HG03139 (cell line): ENCODE results near the gene MARK3.
"Not testable (repeated sequence)": the region's sequence is repeated elsewhere in the genome, so short reads cannot be mapped to it uniquely, and the experiment has no call there.

Experiments used
- ATAC-seq: cut with Tn5 transposase; IDR thresholded peaks from one replicate; pipeline ENCODE4 v1.9.1; 2021; ENCODE audit not compliant: unreplicated experiment

MARK3 gene

GRCh38 chr14:103510724-103511693 lies 125.8 kb downstream of the MARK3 start:
- ATAC-seq = no peak

- not testable (repeated sequence) for ATAC-seq
Observed at GRCh38 chr14:103512180-103512579, 127.0 kb downstream of the MARK3 start.

- ATAC-seq = no peak
Observed at GRCh38 chr14:103512701-103513611, 127.7 kb downstream of the MARK3 start.

- ATAC-seq = no peak
Observed at GRCh38 chr14:103514596-103515421, 129.6 kb downstream of the MARK3 start.

GRCh38 chr14:103516426-103517173 lies 131.4 kb downstream of the MARK3 start:
- ATAC-seq = no peak

- no peak for ATAC-seq
Observed at GRCh38 chr14:103517174-103517566, 132.0 kb downstream of the MARK3 start.

- no peak for ATAC-seq
Observed at GRCh38 chr14:103517721-103518421, 132.7 kb downstream of the MARK3 start.

GRCh38 chr14:103518422-103519042 lies 133.3 kb downstream of the MARK3 start:
- ATAC-seq = no peak

- ATAC-seq = no peak
Observed at GRCh38 chr14:103519043-103519836, 134.0 kb downstream of the MARK3 start.

- ATAC-seq = no peak
Observed at GRCh38 chr14:103519837-103520212, 134.6 kb downstream of the MARK3 start.

- no peak for ATAC-seq
Observed at GRCh38 chr14:103520269-103520656, 135.0 kb downstream of the MARK3 start.

GRCh38 chr14:103520657-103521437 lies 135.6 kb downstream of the MARK3 start:
- ATAC-seq = no peak

GRCh38 chr14:103521438-103521950 lies 136.3 kb downstream of the MARK3 start:
- ATAC-seq = no peak

- ATAC-seq = no peak
Observed at GRCh38 chr14:103521951-103522563, 136.8 kb downstream of the MARK3 start.

- ATAC-seq = no peak
Observed at GRCh38 chr14:103522649-103523574, 137.7 kb downstream of the MARK3 start, which contains the start of gene CKB. Gene CKB (minus strand): TSS chr14:103522830. CDS start chr14:103522493, 337 bp downstream.

- ATAC-seq = no peak
Observed at GRCh38 chr14:103523575-103523954, 138.3 kb downstream of the MARK3 start.
